GM12878 (cell line): ENCODE data around the gene TNFAIP2. TPM values are rescaled to one million over a fixed set of nuclear protein-coding genes. Genes with fewer than 3 reads are reported as not detected.

Experiments used
- ATAC-seq: fragments of 200-7000 bp; cut with Tn5 transposase; 3 replicates; pipeline ENCODE4 v1.9.1; 2020; ENCODE audit warnings: mild to moderate bottlenecking, moderate library complexity
- BruUV-seq: library from RNA; stranded (reverse); fragments of 400-500 nt; replicated peaks from 2 replicates; lab custom pipeline; 2021; lab: Mats Ljungman, UMichigan
- CTCF ChIA-PET: fragments of 300-600 bp; sonication (Branson Sonifier 250); formaldehyde crosslinking; extraction: SDS; loops from one replicate; lab custom pipeline; 2021; ENCODE audit warnings: inconsistent platforms; lab: Yijun Ruan, JAX
- POLR2A ChIA-PET: fragments of 350-600 bp; formaldehyde crosslinking; extraction: SDS; loops from one replicate; lab custom pipeline; 2021; ENCODE audit warnings: inconsistent platforms; lab: Charles Lee
- RAD21 ChIA-PET: fragments of 300-600 bp; sonication (Branson Sonifier 250); formaldehyde crosslinking; loops from one replicate; lab custom pipeline; 2023; ENCODE audit warnings: antibody characterized with exemption; ENCODE audit not compliant: unreplicated experiment; lab: Charles Lee
- SMC1A ChIA-PET: fragments of 300-600 bp; sonication (Branson Sonifier 250); formaldehyde crosslinking; loops from one replicate; lab custom pipeline; 2023; ENCODE audit not compliant: unreplicated experiment, uncharacterized antibody; lab: Charles Lee
- DNase-seq: peaks from one replicate; pipeline ENCODE4 v3.0.0-alpha.2; 2011; ENCODE audit warnings: low read depth, low spot score
- FAIRE-seq: peaks from 3 replicates; lab custom pipeline; 2011; peaks lifted over from hg19 to GRCh38; lab: Jason Lieb, UNC
- H2AFZ ChIP-seq: 2 replicates; pipeline ENCODE4 v1.6.0; 2011; ENCODE audit warnings: low read depth, low read length, control low read depth; ENCODE audit not compliant: control insufficient read depth
- H3K27ac ChIP-seq: 2 replicates; pipeline ENCODE4 v1.5.1; 2011; ENCODE audit warnings: control low read depth; ENCODE audit not compliant: control insufficient read depth, insufficient read depth
- H3K27me3 ChIP-seq, 2 experiments: replicated peaks in 1 of 2; 2 replicates each; pipeline versions ENCODE4 v1.6.0 to v1.6.1; 2011; ENCODE audit warnings: low read length in 1 of 2; ENCODE audit not compliant: control insufficient read depth in 2 of 2, insufficient read depth in 2 of 2
- H3K36me3 ChIP-seq, 2 experiments: 2 replicates each; pipeline ENCODE4 v1.5.1; 2011; ENCODE audit warnings: low read length in 1 of 2; ENCODE audit not compliant: control insufficient read depth in 2 of 2, insufficient read depth in 2 of 2
- H3K4me1 ChIP-seq: 2 replicates; pipeline ENCODE4 v1.6.1; 2011; ENCODE audit warnings: mild to moderate bottlenecking, low read length, moderate library complexity, mixed read lengths; ENCODE audit not compliant: control insufficient read depth, insufficient read depth
- H3K4me2 ChIP-seq: 2 replicates; pipeline ENCODE4 v1.6.0; 2011; ENCODE audit warnings: control low read depth; ENCODE audit not compliant: control insufficient read depth, insufficient read depth
- H3K4me3 ChIP-seq: fragments of 200-600 bp; sonication (generic); 2 replicates; pipeline ENCODE4 v1.5.1; 2016
- H3K79me2 ChIP-seq: 2 replicates; pipeline ENCODE4 v1.6.0; 2011; ENCODE audit warnings: low read length; ENCODE audit not compliant: control insufficient read depth, insufficient read depth
- H3K9ac ChIP-seq: 2 replicates; pipeline ENCODE4 v1.8.0; 2011; ENCODE audit warnings: low read length, control low read depth, mixed read lengths; ENCODE audit not compliant: control insufficient read depth, insufficient read depth
- H3K9me3 ChIP-seq: replicated peaks from 3 replicates; pipeline ENCODE4 v1.5.1; 2011; ENCODE audit warnings: mild to moderate bottlenecking, low read length; ENCODE audit not compliant: control insufficient read depth, insufficient read depth
- H4K20me1 ChIP-seq: 2 replicates; pipeline ENCODE4 v1.6.0; 2011; ENCODE audit not compliant: control insufficient read depth, insufficient read depth
- EED ChIP-seq: sonication (generic); IDR thresholded peaks from 2 replicates; pipeline ENCODE4 v1.6.1; 2016; ENCODE audit warnings: antibody characterized with exemption, low read depth
- EZH2 ChIP-seq: IDR thresholded peaks from 2 replicates; pipeline ENCODE4 v1.6.1; 2012; ENCODE audit warnings: low read depth, mild to moderate bottlenecking, control low read depth, inconsistent platforms, low read length, borderline replicate concordance; ENCODE audit not compliant: control insufficient read depth
- NR2C1 ChIP-seq: fragments of 450-650 bp; IDR thresholded peaks from 2 replicates; pipeline ENCODE4 v1.6.1; 2017; ENCODE audit warnings: antibody characterized with exemption, mild to moderate bottlenecking, moderate library complexity
- NRF1 ChIP-seq: conservative IDR thresholded peaks from 2 replicates; pipeline ENCODE4 v1.6.1; 2011; ENCODE audit warnings: mild to moderate bottlenecking, low read depth, low read length, improper control_type of control experiment
- SRF ChIP-seq, 2 experiments: IDR thresholded peaks; 2 replicates each; pipeline ENCODE4 v1.6.1; 2011; ENCODE audit warnings: low read depth in 2 of 2, low read length in 2 of 2, mild to moderate bottlenecking in 1 of 2, moderate library complexity in 1 of 2
- WGBS: methylation state at CpG from one replicate; pipeline ENCODE4 v1.1.6; 2016; ENCODE audit warnings: low lambda C conversion rate; ENCODE audit not compliant: insufficient replicate concordance, insufficient coverage; ENCODE audit errors: missing lambda C conversion rate; 5-methylcytosine and 5-hydroxymethylcytosine counted together
- in situ Hi-C: fragments of 300-500 bp; cut with MboI; formaldehyde crosslinking; loops from 9 replicates; pipeline ENCODE4 v1.14.3; 2018; ENCODE audit warnings: mixed read lengths
- intact Hi-C: fragments of 100-400 bp; cut with micrococcal nuclease; formaldehyde crosslinking; loops from one replicate; pipeline ENCODE4 v1.14.2; 2022; ENCODE audit not compliant: unreplicated experiment
- polyA plus RNA-seq, 11 experiments: library from polyadenylated mRNA; depleted of rRNA in 4 of 11; unstranded in 6 of 11; stranded (reverse) in 5 of 11; fragments of >200 nt; fragmentation: Nextera tagmentation in 4 of 11; fragmentation: Illumina TruSeq in 1 of 11; extraction: Ambion mirVana in 4 of 11; extraction: Trizol in 1 of 11; gene quantifications; 1 replicate in 1 of 11; 2 replicates in 10 of 11; pipeline versions ENCODE4 v1.2.1 to v1.2.3, GENCODE V29; 2011 to 2016; ENCODE audit warnings: inconsistent platforms in 2 of 11, missing spikeins in 2 of 11, low read depth in 1 of 11
- total RNA-seq, 4 experiments: library from RNA; depleted of rRNA in 3 of 4; stranded (reverse); fragments of >200 nt in 3 of 4; fragmentation: Illumina TruSeq in 1 of 4; extraction: Trizol in 1 of 4; gene quantifications; 2 replicates each; pipeline versions ENCODE4 v1.2.1 to v1.2.3, GENCODE V29; 2013 to 2021
- TF ChIP-seq, protein P1 (sequence below): fragments of 450-650 bp; IDR thresholded peaks from 2 replicates; pipeline ENCODE4 v1.6.1; 2016; ENCODE audit warnings: mild to moderate bottlenecking

Gene TNFAIP2
- total and polyA plus RNA-seq, 10 of the 15 experiments (the other 5 are each of a cell fraction or from before 2014, with no cell fraction given), result 7.1 to 150 (median 74.5) TPM

DNA sequence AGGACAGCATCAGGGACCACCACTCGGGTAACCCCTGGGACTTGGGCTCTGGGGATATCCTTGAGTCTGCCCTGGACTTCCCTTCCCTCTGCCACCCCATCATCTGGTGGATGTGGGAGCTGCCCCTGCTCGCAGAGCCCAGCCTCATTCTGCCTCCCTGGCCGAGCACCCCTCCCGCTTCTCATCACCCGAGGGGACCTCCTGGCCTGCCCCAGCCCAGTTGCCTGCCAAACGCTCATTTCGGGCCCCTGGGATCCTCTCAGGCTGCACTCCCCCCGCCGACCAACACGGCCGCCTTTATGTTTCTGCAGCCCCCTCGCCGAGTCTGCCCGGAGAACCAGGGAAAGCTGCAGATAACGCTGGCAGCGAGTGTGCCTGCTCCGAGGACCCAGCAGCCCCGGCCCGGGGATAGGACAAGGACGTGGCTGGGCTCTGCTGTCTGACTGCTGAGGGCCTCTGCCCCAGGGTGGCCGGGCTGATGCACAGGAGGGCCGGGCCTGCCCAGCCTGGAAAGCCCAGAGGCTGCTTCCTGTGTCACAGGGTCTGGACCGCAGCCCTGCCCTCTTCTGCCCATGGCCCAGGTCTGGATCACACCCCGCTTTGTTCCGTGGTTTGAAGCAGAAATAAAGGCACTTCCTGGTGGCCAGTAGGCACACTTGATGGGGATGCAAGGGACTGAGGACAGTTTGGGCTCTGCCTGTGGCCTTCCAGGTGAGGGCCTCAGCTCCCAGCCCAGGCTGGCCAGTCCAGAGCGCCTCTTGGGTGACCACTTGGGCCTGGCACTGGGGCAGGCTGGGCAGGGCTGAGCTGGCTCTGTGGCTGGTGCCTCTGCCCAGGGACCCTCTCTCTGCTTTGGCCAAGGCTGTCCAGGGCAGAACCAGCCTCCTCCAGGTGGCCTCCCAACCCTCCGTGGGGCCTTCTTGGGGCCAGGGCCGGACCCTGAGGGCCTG is 33.6 kb upstream of the TNFAIP2 start (continued):
- no peak for TF ChIP-seq EZH2

DNA sequence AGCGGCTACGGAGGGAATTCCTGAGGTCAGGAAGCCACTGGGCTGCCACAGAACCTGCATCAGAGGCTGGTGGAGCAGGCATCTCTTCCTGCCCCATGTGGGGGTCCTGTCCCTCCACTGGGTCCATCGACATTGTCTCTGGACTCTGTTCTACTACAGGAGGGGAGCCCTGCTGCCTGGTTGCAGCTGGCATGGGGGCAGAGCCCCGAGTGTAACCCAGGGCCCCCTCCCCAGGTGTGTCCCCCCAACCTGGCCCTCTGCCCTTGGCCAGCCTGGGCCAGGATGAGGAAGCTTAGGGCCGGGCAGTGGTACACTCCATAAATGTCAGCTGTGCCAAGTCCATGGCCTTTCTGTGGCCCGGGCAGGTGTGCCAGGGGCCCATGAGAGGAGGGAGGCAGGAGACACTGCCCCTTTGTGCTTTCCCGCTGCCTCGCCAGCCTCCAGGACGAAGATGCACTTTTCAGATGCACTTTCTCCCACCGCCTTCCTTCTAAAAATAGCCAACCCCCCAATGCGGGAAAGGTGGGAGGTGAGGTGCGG is 32.7 kb upstream of the TNFAIP2 start:
- RAD21 ChIA-PET, result interaction anchor here (1.0 kb wide), 1 partner anchor 12 kb away, joined by 3 read pairs; no protein-coding TSS in a partner anchor
- intact Hi-C loops, result no loop called here

More for the DNA sequence above, 32.7 kb upstream of the TNFAIP2 start:
- ChIA-PET SMC1A (interaction anchor here (0.6 kb wide), 1 partner anchor 23 kb away, joined by 3 read pairs; no protein-coding TSS in a partner anchor), POLR2A (no interaction called here), CTCF (interaction anchor here (1.1 to 2.0 kb wide), 2 partner anchors 14 to 50 kb away, joined by 4 to 9 read pairs; no protein-coding TSS in a partner anchor)
- no TSS peak for BruUV-seq
- Histone ChIP-seq H3K4me1 (peaks cover 13% of the 10 kb centered on the region), H3K4me3 (no peak overlapping the region), H3K9ac (no peak overlapping the region), H3K27me3 (no peaks in the 10 kb centered on the region; a peak in 1 of 4 replicates), H3K4me2 (peak overlapping the region; percentile 98; the same call in 1 of the 2 replicates), H3K27ac (no peak overlapping the region), H2AFZ (no peak overlapping the region), H3K36me3 (no peaks in the 10 kb centered on the region), H4K20me1 (no peaks in the 10 kb centered on the region), H3K79me2 (no peaks in the 10 kb centered on the region), H3K9me3 (no peaks in the 10 kb centered on the region)
- in situ Hi-C loops, result no loop called here
- ATAC-seq (no peak), FAIRE-seq (no peak), DNase-seq (no peak)
- TF ChIP-seq, protein P1, sequence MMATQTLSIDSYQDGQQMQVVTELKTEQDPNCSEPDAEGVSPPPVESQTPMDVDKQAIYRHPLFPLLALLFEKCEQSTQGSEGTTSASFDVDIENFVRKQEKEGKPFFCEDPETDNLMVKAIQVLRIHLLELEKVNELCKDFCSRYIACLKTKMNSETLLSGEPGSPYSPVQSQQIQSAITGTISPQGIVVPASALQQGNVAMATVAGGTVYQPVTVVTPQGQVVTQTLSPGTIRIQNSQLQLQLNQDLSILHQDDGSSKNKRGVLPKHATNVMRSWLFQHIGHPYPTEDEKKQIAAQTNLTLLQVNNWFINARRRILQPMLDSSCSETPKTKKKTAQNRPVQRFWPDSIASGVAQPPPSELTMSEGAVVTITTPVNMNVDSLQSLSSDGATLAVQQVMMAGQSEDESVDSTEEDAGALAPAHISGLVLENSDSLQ, result no peak
- TF ChIP-seq SRF (IDR thresholded peaks at IDR 0.05; ENCODE audit: low read depth in 2 of 2, low read length in 2 of 2) (no peak), EED (no peak), NR2C1 (no peak), NRF1 (no peak)
- 48% methylated on average over 12 of the region's 12 CpGs for WGBS
